HG03060 (cell line): ENCODE data around the gene SYT12.

ENCODE experiments used
- ATAC-seq: cut with Tn5 transposase; IDR thresholded peaks from one replicate; pipeline ENCODE4 v1.9.1; 2021; ENCODE audit warnings: low read depth, moderate number of reproducible peaks; ENCODE audit not compliant: unreplicated experiment

SYT12 gene

DNA sequence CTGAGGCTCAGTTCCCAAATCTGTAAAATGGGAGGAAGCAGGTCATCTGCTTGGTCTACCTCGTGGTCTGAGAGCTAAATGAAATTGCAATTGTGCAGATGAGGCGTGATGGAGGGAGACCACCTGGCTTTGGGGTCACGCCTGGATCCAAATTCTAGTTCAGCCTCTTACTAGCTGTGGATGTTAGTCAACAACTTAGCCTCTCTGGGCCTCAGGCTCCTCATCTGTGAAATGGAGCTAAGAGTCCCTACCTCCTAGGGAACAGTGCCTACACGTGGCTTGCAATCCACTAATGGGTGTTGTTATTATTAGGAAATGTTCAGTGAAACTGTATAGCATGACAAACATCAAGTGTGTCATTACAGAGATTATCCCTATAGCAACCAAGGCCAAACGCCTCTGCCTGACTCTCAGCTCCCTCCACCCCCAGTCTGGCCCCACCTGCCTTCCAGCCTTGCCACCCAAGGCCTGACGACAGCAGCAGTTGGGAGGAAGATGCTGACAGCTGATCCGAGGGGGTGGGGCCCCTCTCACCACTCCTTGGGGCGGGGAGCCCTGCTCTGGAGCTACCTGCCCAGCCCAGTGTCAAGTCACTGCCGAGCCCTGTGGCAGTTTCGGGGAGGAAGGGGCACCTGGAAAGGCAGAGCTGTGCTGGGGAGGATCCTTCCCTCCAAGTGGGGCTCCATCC, 32.0 kb downstream of the SYT12 start:
- no peak for ATAC-seq

DNA sequence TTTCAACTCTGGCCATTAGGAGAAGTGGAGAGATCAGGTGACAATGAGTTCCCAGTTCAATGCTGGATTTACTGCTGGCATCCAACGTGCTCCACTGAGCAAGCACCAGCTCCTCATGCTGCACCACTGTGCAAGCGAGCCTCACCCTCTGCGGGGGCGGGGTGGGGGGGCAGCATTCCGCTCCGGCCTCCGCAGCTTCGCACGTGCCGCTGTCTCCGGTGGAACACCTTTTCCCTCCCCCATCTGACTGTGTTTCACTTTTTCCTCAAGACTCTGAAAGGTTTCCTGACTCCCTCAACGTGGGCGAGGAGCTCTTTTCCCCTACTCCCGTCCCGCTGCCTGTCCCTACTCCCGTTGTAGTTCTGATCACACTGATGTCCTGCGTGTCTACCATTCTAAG, 32.9 kb downstream of the SYT12 start:
- ATAC-seq, result no peak

DNA sequence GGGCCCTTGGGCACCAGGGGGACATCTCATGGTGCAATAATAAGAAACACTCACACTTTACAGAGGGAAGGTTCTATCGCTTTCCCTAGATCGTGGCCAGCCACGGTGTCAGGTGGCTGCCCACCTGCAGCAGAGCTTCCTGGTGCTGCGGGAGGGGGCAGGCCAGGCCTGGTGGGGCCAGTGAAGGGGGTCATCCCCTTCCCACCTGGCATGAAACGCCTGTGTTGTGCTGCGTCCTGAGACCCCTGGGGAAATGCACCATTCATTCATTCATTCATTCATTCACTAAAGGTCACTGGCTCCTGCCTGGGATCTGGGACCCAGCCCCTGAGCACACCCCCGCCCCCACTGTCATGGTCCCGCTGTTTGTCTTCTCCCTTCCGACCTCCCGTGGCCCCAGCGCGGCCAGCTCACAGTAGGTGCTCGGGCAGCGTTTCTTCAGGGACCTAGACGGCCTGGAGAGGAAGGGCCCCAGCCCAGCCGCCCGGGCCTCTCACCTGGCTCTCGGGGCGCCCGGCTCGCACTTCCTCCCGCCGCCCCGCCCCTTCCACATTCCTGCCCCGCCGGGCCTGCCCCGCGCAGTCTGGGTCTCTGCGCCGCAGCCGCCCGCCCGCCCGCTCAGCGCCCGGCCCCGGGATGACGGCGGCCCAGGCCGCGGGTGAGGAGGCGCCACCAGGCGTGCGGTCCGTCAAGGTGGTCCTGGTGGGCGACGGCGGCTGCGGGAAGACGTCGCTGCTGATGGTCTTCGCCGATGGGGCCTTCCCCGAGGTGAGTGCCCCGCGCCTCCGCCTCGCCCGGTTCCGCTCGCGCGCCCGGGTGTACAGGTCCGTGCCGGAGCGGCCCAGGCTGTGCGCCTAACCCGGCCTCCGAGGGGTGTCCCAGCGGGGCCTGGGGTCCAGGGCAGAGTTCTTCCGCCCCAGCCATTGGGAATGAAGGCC, 33.6 kb downstream of the SYT12 start, which contains the start of gene RHOD:
RHOD (plus strand) TSS at position 581 of the 938 bp plus-strand sequence; CDS start at position 637, 56 bp downstream.
- no peak for ATAC-seq

DNA sequence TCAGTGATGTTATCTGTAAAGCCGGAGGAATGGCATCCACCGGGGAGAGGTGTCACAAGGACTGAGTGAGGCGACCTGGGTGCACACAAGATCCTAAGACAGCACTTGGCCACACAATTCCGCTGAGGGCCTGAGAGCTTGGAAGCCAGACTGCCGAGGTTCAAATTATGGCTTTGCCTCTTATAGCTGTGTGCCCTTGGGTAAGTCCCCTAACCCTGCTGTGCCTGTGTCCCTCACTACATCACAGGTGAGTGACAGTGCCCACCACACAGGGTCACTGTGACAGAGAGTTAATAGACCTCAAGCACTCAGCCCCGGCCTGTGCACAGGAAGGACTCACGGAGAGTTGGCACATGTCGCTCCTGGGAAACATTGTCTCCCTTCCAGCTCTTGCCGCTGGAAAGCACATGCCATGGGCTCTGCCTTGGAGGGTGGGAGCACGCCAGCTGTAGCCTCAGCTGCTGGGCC, 34.3 kb downstream of the SYT12 start:
- no peak for ATAC-seq

DNA sequence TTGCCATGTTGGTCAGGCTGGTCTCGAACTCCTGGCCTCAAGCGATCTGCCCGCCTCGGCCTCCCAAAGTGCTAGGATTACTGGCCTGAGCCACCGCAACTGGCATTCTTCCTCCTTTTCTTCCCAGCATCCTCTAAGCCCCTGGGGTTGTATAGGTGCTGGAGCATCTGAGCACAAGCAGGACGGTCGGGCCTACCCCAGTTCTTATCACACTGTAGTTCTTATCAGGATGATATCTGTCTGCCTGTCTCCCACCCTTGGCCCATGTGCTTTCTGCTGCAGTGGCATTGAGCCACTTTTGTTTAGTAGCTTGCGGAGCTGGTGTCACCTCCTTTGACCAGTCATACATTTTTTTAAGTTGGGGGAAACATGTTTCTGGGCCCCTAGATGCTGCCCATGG, 35.6 kb downstream of the SYT12 start:
- no peak for ATAC-seq

DNA sequence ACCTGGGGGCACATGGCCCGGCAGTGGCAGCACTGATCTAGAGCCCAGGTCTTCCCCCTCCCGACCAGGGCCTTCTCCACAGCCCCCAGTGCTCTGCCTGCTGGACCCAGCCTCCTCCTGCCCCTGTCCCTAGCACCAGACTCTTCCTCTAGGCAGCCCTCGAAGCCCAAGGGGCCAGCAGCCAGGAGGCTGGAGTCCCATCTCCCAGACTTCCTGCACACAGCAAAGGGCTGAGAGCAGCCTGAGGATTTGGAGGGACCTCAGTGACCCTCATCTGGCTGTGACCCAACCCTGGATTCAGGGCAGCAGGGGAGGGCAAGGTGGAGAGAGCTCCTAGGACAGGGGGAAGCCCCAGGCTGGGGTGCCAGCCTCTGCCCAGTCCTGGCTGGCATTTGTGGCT, 36.7 kb downstream of the SYT12 start:
- no peak for ATAC-seq

DNA sequence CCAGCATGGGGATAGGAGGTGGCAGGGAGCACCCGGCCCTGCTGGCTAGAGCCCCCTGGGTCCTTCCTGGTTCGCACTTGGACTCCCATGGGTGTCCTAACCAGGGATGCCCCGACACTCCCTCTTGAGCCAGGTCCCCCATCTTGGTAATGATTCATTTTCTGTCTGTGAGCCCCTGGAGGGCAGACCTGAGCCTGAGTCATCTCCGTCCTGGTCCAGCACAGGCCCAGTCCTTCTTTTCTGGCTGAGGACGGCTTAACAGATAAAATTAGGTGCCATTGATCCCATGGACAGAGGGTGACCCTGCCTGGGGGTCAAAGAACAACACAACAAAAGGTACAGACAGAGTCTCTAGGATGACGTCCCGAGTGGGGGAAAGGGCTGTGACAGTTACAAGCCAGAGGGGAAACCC, 37.2 kb downstream of the SYT12 start:
- ATAC-seq, result no peak

DNA sequence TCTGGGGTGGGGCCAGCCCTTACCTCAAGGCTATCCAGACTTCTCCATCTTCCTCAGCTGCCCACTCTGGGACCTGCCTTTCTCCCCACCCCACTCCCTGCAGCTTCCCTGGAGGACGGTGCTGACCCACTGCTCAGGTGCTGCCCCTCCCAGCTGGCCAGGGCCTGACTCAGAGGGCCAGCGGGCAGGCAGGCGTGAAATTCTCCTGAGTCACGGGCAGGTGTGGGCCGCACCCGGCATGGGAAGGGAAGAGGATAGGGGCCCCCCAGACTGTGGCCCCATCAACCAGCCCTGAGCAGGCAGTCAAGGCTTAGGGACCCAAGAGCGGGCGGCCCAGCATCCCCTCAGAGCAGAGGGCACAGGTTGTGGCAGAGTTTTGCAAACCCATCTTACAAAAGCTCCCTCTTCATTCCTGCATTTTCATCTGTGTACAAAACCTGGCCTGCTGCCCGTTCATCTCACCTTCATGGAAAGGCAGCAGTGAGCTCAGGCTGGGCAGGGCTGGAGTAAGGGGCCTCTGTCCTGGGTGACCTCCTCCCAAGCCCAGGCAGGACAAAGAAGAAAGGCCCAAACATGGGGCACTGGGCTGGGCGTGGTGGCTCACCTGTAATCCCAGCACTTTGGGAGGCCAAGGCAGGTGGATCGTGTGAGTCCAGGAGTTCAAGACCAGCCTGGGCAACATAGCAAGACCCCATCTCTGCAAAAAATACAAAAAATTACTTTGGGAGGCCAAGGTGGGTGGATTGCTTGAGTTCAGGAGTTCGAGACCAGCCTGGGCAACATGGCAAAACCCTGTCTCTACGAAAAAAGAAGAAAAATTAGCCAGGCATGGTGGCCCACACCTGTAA, 39.8 kb downstream of the SYT12 start:
- ATAC-seq, result no peak

DNA sequence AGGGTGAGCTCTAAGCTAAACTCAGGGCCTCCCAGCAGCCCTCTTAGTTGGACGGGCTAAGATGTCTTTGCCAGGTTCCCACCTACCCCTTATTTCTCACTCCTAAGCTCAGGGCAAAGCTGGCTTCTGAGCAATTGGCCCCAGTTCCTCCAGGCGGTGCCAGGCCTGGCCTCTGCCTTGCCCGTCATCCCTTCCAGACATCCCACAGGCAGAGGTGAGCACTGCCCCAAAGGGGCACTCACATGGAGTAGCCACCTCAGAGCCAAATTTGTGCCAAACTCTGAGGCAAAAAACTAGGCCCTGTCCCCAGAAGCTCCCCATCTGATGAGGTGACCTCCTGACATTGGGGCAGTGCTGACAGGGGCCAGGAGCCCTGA, 43.4 kb downstream of the SYT12 start:
- ATAC-seq, result no peak

DNA sequence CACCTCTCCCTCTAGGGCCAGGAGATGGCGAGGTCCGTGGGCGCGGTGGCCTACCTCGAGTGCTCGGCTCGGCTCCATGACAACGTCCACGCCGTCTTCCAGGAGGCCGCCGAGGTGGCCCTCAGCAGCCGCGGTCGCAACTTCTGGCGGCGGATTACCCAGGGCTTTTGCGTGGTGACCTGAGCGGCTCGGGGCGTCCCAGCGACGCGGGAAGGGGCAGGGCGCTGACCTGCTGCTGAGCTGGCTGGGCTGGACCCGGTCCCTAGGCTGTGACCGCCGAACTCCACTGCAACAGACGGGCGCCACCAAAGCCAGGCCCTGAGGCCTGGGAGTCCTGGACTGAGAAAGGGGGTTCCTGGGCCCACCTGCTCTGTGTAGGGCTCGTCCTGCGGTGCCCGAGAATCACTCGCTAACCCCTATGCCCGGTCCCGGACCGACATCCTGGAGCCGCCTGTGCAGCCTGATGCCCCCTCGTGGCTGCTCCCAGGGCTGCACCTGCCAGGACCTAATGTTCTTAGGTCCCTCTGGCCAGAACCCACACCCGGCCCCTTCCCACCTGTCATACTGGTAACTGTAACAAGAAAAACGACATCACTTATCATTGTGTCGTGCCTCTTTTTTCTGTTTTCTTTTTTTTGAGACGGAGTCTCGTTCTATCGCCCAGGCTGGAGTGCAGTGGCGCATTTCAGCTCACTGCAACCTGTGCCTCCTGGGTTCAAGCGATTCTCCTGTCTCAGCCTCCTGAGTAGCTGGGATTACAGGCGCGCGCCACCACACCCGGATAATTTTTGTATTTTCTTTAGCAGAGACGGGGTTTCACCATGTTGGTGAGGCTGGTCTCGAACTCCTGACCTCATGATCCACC, 48.7 kb downstream of the SYT12 start:
- ATAC-seq, result no peak

DNA sequence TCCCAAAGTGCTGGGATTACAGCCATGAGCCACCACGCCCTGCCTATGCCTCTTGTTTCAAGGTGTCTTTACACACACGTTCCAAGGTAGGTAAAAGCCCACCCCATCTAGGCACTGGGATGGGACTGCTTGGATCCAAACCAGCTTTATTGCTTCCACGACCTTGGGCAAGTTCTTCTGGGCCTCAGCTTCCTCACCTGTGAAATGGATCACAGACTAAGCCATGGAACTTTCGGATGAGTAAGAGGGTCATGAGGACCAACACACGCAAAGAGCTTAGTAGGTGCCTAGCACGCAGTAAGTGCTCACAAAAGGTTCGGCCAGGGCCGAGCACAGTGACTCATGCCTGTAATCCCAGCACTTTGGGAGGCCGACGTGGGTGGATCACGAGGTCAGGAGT, 49.4 kb downstream of the SYT12 start:
- ATAC-seq, result no peak

DNA sequence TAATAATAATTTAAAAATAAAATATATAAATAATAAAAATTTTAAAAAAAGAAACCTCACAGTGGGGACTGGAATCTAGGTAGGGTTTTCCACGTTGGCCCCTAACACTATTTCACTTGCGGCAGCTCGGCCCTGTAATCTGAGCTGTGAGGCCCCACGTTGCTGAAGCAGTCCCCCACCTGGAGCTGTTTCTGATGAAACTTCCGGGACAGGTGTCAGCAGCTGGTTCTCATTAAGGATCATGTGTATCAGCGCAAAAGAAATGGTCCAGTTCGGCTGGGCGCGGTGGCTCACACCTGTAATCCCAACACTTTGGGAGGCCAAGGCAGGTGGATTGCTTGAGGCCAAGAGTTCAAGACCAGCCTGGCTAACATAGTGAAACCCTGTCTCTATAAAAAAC, 51.0 kb downstream of the SYT12 start:
- ATAC-seq, result no peak

DNA sequence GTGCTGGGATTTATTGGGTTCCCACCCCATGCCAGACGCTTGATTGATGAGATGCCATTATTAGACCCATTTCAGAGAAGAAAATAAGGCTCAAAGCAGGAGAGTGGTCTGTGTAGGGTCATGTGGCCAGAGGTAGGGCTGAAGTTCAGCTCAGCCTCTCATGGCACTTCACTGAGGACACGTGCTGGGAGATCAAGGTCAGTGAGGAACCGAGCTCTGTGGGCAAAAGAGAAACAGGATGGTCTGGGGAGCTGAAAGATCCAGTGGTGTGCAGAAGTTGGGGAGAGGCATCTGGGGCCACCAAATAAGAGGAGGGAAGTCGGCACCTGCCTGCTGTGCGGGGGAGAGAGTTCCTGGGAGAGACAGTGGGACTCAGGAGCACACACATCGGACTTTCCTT, 53.3 kb downstream of the SYT12 start:
- no peak for ATAC-seq

DNA sequence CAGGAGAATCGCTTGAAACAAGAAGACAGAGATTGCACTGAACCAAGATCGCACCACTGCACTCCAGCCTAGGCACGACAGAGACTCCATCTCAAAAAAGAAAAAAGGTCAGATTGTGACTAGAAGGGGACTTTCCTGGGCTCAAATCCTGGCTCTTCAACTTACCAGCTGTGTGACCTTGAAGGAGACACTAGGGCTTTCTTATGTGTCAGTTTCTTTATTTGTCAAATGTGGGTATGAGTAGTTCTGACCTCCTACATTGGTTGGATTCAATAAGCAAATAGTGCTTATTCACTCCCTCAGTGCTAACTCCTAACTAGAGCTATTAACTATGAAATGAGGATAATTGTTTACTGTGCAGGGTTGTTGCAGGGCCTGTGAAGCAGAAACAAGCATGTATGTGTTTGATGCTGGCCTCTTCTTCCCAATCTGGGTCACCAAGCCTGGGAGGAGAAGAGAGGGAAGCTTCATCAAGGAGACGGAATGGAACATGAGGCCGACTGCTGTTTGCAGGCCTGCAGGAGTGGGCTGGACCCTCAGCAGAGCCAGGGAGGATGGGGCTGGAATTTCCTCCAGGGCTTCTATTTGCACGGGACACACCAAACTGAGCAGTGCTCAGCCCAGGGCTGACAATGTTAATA, 56.3 kb downstream of the SYT12 start:
- no peak for ATAC-seq

DNA sequence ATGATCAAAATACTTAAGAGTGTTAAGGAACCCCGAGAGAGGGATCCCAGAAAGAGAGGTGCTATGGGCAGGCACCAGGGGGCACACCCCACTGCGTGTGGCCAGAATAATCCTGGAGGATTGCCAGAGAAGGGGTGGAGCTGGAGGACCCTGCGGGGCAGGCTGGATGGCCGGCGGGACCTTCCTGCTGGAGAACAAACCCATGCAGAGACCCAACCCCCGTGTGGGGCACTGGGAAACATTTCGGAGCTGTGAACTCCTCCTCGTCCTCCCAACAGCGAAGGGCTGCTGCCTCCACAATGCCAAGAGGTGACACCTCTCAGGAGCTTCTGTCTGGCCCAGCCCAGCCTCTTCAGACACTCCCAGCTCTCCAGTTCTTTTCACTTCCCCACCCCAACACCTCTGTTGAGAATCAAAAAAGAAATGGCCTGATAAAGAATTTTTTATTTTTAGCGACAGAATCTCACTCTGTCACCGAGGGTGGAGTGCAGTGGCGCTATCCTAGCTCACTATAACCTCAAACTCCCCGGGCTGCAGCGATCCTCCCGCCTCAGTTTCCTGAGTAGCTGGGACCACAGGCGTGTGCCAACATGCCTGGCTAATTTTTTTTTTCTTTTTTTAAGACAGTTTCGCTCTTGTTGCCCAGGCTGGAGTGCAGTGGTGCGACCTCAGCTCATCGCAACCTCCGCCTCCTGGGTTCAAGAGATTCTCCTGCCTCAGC, 59.3 kb downstream of the SYT12 start:
- ATAC-seq, result no peak

DNA sequence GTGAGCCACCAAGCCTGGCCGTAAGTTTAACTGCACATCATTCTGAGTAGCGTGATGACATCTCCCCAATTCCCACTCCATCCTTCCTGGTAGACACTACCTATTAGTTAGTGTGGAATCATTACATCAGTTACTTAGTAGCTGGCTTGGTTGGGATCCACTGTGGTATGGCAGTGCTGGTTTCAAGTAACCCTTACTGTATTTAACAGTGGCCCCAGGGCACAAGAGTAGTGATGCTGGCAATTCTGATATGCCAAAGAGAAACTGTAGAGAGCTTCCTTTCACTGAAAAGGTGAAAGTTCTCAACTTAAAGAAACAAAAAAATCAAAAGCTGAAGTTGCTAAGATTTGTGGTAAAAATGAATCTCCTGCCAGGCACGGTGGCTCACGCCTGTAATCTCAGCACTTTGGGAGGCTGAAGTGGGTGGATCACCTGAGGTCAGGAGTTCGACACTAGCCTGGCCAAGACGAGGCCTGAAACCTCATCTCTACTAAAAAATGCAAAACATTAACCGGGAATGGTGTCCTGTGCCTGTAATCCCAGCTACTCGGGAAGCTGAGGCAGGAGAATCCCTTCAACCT, 60.9 kb downstream of the SYT12 start:
- ATAC-seq, result no peak

DNA sequence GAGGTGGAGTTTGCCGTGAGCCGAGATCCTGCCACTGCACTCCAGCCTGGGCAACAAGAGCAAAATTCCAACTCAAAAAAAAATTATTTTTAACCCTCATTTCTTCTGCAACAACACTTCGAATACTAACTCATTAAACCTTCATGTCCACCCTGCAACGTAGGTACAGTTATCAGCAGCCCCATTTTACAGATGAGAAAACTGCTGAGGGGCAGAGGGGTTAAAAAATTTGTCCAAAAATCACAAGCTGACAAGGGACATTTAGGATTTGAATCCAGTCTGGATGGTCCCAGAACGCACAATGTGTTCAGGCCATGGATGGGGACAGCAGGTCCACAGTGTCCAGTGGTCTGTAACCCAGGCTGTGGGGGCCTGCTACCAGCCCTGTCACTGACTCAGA, 62.7 kb downstream of the SYT12 start:
- no peak for ATAC-seq

DNA sequence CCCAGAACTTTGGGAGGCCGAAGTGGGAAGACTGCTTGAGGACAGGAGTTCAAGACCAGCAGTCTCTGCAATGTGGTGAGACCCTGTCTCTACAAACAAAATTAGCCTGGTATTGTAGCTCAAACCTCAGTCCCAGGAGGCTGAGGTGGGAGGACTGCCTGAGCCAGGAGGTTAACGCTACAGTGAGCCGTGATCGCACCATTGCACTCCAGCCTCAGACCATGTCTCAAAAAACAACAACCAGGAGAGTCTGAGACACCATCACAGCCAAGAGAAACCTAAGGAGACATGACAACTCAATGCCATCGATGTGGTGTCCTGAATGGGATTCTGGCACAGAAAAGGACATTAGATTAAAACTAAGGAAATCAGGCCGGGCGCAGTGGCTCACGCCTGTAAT, 67.8 kb downstream of the SYT12 start:
- ATAC-seq, result no peak

DNA sequence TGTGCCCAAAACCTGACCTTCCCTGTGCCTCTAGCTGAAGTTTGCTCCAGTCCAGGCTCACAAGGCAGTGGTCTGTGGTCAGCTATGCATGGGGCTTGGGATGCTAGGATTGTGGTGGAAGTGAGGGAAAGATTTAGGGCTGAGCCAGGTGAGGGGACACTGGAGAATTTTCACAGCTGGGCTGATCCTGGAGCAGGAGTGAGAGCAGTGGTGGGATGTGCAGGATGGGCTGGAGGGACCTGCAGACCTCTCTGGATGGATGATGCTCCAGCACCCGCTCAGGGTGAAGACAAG, 72.2 kb downstream of the SYT12 start:
- ATAC-seq, result no peak
